ENCODE measurements around the gene CDO1.

DNA sequence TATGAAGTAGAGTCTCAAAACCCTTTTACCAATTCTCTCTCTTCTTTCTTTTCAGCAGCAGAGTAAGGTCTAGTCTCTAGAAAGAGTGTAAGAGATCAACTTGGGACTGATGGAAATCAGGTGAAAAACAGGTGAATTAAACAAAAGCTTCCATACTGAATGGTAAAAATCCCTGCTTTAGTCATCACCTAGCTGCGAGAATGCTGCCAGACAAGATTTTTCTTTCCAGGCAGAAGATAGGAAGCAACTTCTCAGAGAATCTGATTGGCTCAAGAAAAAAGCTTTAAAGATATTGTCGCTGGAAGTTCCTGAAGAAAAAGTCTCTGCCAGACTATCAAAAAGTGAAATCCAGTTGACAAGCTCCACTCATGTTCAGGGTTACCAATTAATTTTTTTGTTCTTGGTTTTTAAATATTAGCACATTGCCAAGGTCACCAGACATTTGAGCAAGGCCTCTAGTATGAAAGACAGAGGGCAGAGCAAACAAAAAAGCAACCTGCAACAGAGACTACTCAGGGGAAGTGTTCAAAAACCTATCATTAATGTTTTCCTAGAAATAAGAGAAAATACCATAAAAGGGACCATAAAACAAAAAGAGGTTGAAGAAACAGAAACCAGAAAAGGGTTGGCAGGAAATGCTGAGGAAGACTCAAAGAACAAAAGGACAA, 9.3 kb downstream of the CDO1 start:
- TF ChIP-seq, protein P1, sequence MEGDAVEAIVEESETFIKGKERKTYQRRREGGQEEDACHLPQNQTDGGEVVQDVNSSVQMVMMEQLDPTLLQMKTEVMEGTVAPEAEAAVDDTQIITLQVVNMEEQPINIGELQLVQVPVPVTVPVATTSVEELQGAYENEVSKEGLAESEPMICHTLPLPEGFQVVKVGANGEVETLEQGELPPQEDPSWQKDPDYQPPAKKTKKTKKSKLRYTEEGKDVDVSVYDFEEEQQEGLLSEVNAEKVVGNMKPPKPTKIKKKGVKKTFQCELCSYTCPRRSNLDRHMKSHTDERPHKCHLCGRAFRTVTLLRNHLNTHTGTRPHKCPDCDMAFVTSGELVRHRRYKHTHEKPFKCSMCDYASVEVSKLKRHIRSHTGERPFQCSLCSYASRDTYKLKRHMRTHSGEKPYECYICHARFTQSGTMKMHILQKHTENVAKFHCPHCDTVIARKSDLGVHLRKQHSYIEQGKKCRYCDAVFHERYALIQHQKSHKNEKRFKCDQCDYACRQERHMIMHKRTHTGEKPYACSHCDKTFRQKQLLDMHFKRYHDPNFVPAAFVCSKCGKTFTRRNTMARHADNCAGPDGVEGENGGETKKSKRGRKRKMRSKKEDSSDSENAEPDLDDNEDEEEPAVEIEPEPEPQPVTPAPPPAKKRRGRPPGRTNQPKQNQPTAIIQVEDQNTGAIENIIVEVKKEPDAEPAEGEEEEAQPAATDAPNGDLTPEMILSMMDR (IDR thresholded peaks at IDR 0.05; ENCODE audit: insufficient read depth, low read length, poor library complexity, severe bottlenecking), result no peak
- TF ChIP-seq EZH2phosphoT487 (conservative IDR thresholded peaks at IDR 0.05; ENCODE audit: low read length), result no peak

Measured in SU-DHL-6 (cell line).